Measurements from ENCODE around the gene CNTFR.
"Not testable (repeated sequence)": the region's sequence is repeated elsewhere in the genome, so short reads cannot be mapped to it uniquely, and the experiment has no call there.

Gene CNTFR

GRCh38 chr9:34589636-34590380 is at the start of gene CNTFR:
Gene CNTFR, minus strand, starts transcription at chr9:34589724. Its CDS starts 20,743 bp downstream, at chr9:34568981.
- CTCF ChIA-PET: interaction anchor here (0.7 kb wide), 1 partner anchor 42 kb away, joined by 3 read pairs; no protein-coding TSS in a partner anchor
- POLR2A ChIA-PET (ENCODE audit: low non-redundant PET): no interaction called here
- no peak for TF ChIP-seq CTCF (conservative IDR thresholded peaks at IDR 0.05; ENCODE audit: low read depth)
- no peak within 1 kb of the TSS for H3K27ac ChIP-seq
- no peak for DNase-seq (ENCODE audit: low spot score)

GRCh38 chr9:34639322-34639721 is 49.8 kb upstream of the CNTFR start:
- not testable (repeated sequence) for H3K27ac ChIP-seq; DNase-seq (ENCODE audit: low spot score)
- ChIA-PET POLR2A (ENCODE audit: low non-redundant PET) (interaction anchor here (0.6 to 0.7 kb wide), 2 partner anchors 35 to 517 kb away, joined by 9 to 11 read pairs; no protein-coding TSS in a partner anchor), CTCF (interaction anchor here (0.6 to 1.0 kb wide), 2 partner anchors 236 to 1067 kb away, joined by 3 to 4 read pairs; no protein-coding TSS in a partner anchor)

GRCh38 chr9:34638138-34638445 is 48.6 kb upstream of the CNTFR start:
- H3K27ac ChIP-seq: peak overlapping the region; percentile 79
- no peak for DNase-seq (ENCODE audit: low spot score)
- ChIA-PET CTCF (interaction anchor here (0.6 to 1.4 kb wide), 4 partner anchors 9 to 441 kb away, joined by 3 to 7 read pairs (median 4); partner anchors contain the start of genes FANCG and GALT), POLR2A (ENCODE audit: low non-redundant PET) (interaction anchor here (0.6 to 1.3 kb wide), 2 partner anchors 9 to 14 kb away, joined by 3 to 5 read pairs; partner anchors contain the start of genes GALT and IL11RA)
- no peak for TF ChIP-seq CTCF (conservative IDR thresholded peaks at IDR 0.05; ENCODE audit: low read depth)

- ChIA-PET POLR2A (ENCODE audit: low non-redundant PET) (interaction anchor here (0.6 to 1.3 kb wide), 4 partner anchors 9 to 814 kb away, joined by 3 to 5 read pairs (median 3); partner anchors contain the start of genes GALT and IL11RA), CTCF (interaction anchor here (0.6 to 1.7 kb wide), 6 partner anchors 9 to 717 kb away, joined by 3 to 7 read pairs (median 4); partner anchors contain the start of gene GALT)
- TF ChIP-seq CTCF (conservative IDR thresholded peaks at IDR 0.05; ENCODE audit: low read depth): no peak
- DNase-seq (ENCODE audit: low spot score): peak; percentile 98
- peak within 1 kb of the TSS; percentile 79 for H3K27ac ChIP-seq
These were observed 48.0 kb upstream of the CNTFR start, which contains the start of gene SIGMAR1 for GRCh38 chr9:34637356-34638137. Gene SIGMAR1, minus strand, starts transcription at chr9:34637787. Its CDS starts 90 bp downstream, at chr9:34637697.

- H3K27ac ChIP-seq: peak overlapping the region; percentile 79
- POLR2A ChIA-PET (ENCODE audit: low non-redundant PET): interaction anchor here (0.6 to 0.9 kb wide), 2 partner anchors 14 to 814 kb away, joined by 3 read pairs; no protein-coding TSS in a partner anchor
- DNase-seq (ENCODE audit: low spot score): peak; percentile 51
These were observed 47.3 kb upstream of the CNTFR start for GRCh38 chr9:34636791-34637355.

More at GRCh38 chr9:34636791-34637355, 47.3 kb upstream of the CNTFR start:
- TF ChIP-seq CTCF (conservative IDR thresholded peaks at IDR 0.05; ENCODE audit: low read depth): no peak
- CTCF ChIA-PET: interaction anchor here (0.6 to 1.7 kb wide), 3 partner anchors 33 to 717 kb away, joined by 3 to 5 read pairs (median 3); no protein-coding TSS in a partner anchor

Measured in RWPE1 (cell line).